AG10803 (cell line): ENCODE measurements around the gene PRRG2.

Experiments
- DNase-seq: peaks from one replicate; pipeline ENCODE4 v3.0.0; 2010; ENCODE audit warnings: low read depth
- H3K4me3 ChIP-seq: 2 replicates; pipeline ENCODE4 v1.5.1; 2011; ENCODE audit warnings: mild to moderate bottlenecking, low read length, control low read depth
- TF ChIP-seq, protein P1 (sequence below): conservative IDR thresholded peaks from 2 replicates; pipeline ENCODE4 v1.5.1; 2011; ENCODE audit warnings: mild to moderate bottlenecking, low read length, control low read depth, inconsistent platforms

Gene PRRG2

DNA sequence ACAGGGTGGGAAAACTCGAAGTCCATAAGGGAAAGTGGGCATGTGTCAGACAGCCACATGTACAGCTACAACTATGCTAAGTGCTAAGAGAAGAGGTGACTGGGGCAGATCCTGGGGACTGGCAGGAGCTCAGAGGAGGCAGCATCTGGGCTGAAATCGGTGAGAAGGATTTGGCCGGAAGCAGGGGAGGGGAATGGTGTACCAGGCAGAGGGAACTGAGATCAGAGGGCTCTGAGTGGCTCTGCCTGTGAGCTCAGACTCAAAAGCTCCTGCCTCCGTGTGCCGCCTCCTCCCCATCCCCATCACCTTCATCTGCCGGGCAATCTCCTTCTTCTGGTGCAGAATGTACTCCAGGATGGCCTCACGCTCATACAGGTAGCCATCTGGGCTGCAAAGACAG is 22.5 kb upstream of the PRRG2 start:
- DNase-seq: no peak
- H3K4me3 ChIP-seq: no peak overlapping the region
- TF ChIP-seq, protein P1, sequence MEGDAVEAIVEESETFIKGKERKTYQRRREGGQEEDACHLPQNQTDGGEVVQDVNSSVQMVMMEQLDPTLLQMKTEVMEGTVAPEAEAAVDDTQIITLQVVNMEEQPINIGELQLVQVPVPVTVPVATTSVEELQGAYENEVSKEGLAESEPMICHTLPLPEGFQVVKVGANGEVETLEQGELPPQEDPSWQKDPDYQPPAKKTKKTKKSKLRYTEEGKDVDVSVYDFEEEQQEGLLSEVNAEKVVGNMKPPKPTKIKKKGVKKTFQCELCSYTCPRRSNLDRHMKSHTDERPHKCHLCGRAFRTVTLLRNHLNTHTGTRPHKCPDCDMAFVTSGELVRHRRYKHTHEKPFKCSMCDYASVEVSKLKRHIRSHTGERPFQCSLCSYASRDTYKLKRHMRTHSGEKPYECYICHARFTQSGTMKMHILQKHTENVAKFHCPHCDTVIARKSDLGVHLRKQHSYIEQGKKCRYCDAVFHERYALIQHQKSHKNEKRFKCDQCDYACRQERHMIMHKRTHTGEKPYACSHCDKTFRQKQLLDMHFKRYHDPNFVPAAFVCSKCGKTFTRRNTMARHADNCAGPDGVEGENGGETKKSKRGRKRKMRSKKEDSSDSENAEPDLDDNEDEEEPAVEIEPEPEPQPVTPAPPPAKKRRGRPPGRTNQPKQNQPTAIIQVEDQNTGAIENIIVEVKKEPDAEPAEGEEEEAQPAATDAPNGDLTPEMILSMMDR: no peak

DNA sequence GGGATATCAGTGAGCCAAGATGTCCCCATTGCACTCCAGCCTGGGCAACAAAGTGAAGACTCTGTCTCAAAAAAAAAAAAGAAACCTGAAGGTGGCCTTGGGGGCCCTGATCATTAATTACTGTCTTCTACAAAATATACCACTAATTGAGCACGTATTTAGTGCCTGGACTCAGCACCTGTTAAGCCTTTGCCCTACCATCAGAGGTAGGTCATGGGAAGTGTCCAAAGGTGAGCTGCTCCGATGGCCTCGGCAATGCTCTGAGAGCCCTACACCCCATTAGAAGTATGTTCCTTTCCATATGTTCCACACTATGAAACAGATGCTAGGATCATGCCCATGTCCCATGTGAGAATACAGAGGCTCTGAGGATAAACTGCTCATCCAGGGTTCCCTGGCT is 21.7 kb upstream of the PRRG2 start:
- TF ChIP-seq, protein P1: no peak
- no peak overlapping the region for H3K4me3 ChIP-seq
- no peak for DNase-seq

DNA sequence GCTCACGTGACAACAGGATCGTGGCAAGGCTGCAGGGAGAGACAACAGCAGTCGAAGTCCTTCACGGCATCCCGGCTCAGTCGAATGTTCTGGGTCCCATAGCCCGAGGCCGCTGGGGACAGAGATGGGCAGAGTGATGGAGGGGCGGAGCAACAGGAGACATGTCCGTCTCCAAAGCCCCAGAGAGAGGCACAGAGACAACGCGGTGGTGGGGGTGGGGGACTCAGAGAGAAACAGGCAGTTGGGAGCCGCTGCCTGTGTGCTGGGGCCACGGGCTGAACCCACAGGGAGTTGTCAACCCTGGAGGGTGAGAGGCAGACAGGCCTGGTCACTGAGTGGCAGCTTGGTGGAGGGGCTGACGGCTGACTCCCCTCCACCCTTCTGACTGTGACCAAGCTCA is 21.2 kb upstream of the PRRG2 start:
- DNase-seq: no peak
- TF ChIP-seq, protein P1: no peak
- H3K4me3 ChIP-seq: no peak overlapping the region

DNA sequence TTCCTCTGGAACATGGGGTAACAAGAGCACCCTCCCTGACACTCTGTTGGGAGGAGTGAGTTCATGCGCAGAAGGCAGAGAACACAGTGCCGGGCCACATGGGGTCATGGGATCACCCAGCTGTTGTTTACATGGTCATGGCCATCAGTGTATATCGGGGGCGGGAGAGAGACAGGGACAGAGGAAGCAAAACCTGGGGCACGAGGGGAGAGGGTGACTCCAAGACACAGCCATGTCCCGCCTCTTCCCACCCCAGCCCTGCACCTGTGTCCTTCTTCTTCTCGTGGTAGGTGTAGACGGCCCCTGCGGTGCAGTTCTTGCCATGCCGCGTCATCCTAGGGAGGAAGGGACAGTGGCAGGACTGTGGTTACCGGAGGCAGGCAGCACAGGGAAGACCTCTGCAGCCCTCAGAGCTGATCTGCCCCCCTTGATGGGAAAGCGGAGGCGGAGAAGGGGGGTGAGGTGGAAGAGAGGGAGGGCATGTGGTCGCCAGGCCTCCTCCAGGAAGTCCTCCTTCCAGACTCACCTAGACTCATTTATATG is 20.7 kb upstream of the PRRG2 start:
- DNase-seq: no peak
- TF ChIP-seq, protein P1: no peak
- H3K4me3 ChIP-seq: no peak overlapping the region

DNA sequence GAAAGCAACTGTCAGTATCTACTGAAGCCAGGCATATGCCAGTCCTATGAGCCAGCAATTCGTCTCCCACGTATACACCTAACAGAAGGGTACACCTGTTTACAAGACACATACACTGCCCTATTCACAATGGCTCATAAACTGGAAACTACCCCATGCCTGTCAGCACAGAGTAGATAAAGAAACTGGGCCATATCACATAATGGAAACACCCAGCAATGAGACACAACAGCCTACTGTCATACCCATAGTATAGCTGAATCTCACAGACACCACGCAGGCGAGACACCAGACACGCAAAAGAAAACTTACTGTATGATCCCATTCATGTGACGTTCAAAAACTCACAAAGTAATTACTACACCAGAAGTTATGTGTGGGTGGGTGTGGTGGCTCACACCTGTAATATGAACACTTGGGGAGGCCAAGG is 16.5 kb upstream of the PRRG2 start:
- TF ChIP-seq, protein P1: no peak
- no peak overlapping the region for H3K4me3 ChIP-seq
- no peak for DNase-seq

DNA sequence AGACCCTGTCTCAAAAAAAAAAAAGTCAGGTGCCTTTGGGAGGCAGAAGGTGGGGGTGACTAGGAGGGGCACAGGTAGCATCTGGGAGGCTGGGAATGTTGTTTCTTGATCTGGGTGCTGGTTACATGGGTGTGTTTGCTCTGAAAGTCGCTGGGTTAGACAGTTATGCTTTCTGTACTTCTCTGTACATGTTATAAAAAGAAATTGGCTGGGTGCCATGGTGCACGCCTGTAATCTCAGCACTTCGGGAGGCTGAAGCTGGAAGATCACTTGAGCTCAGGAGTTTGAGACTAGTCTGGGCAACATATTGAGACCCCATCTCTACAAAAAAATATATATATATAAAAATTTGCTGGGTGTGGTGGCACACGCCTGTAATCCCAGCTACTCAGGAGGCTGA is 15.9 kb upstream of the PRRG2 start:
- TF ChIP-seq, protein P1: no peak
- H3K4me3 ChIP-seq: no peak overlapping the region
- DNase-seq: no peak

DNA sequence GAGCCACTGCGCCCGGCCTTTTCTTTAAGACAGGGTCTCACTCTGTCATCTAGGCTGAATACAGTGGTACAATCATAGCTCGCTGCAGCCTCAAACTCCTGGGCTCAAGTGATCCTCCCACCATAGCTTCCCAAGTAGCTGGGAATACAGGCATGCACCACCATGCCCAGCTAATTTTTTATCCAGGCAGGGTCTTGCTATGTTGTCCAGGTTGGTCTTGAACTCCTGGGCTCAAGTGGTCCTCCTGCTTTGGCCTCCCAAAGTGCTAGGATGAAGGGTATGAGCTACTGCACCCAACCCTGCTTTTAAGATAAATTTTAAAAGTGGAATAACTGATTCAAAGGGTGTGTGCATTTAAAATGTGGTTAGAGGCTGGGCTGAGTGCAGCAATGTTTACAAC is 14.8 kb upstream of the PRRG2 start:
- H3K4me3 ChIP-seq: no peak overlapping the region
- no peak for DNase-seq
- TF ChIP-seq, protein P1: no peak
